Choroid plexus epithelial cell (primary cell): ENCODE data around the gene PTPRU.
"Not testable (repeated sequence)": the region's sequence is repeated elsewhere in the genome, so short reads cannot be mapped to it uniquely, and the experiment has no call there.

Source experiments
- DNase-seq: peaks from one replicate; pipeline ENCODE4 v3.0.0-alpha.2; 2010; ENCODE audit warnings: low read depth
- H3K4me3 ChIP-seq: 2 replicates; pipeline ENCODE4 v1.5.1; 2011; ENCODE audit warnings: low read depth, mild to moderate bottlenecking, control low read depth, low read length, moderate library complexity
- TF ChIP-seq, protein P1 (sequence below): conservative IDR thresholded peaks from 2 replicates; pipeline ENCODE4 v1.5.1; 2011; ENCODE audit warnings: low read depth, mild to moderate bottlenecking, control low read depth, inconsistent platforms, low read length, moderate library complexity

The PTPRU gene

DNA sequence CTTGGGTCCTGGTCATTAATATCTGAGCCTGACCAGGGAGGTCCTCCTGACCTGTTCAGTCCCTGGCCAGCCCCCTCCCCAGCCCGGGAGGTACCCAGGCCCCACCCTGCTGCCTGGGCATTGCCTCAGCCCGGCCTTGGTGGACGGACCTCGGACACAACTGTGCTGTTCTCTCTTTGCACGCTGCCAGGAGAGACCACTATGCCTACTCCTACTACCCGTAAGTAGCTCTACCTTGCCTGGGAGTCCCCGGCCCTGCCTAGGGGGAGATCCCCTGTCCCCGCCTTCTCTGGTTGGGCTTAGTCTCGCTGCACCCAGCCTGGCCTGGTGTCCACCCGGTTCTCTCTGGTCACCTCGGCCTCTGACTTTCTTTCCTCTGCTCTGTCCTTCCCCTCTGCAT is 53.2 kb downstream of the PTPRU start:
- DNase-seq: no peak
- no peak overlapping the region for H3K4me3 ChIP-seq
- TF ChIP-seq, protein P1, sequence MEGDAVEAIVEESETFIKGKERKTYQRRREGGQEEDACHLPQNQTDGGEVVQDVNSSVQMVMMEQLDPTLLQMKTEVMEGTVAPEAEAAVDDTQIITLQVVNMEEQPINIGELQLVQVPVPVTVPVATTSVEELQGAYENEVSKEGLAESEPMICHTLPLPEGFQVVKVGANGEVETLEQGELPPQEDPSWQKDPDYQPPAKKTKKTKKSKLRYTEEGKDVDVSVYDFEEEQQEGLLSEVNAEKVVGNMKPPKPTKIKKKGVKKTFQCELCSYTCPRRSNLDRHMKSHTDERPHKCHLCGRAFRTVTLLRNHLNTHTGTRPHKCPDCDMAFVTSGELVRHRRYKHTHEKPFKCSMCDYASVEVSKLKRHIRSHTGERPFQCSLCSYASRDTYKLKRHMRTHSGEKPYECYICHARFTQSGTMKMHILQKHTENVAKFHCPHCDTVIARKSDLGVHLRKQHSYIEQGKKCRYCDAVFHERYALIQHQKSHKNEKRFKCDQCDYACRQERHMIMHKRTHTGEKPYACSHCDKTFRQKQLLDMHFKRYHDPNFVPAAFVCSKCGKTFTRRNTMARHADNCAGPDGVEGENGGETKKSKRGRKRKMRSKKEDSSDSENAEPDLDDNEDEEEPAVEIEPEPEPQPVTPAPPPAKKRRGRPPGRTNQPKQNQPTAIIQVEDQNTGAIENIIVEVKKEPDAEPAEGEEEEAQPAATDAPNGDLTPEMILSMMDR: no peak

DNA sequence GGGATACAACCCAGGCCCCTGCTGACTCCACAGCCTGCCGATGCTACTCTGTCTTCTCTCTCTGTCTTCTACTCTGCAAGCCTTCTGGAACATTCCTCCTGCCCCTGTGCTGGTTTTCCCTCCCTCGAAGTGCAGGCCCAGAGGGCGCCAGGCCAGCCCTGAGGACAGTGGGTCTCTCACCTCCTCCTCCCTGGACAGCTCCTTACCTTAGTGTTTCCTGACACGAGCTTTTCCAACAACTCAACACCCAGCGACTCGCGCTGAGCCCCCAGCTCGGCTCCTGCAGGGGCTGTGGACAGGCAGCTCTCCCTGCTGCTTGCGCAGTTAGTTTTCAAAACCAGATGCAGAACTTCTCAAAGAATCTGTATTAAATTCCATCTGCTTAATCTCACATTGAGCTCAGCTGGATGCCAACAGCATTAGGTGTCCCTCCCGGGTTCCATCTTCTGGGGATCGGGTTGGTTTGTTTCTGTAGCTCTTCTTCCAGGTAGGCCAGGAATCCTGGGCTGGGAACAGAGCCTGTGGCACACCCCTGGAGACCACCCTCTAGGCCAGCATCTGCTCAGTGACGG is 54.2 kb downstream of the PTPRU start:
- H3K4me3 ChIP-seq: no peak overlapping the region
- TF ChIP-seq, protein P1: no peak
- peak; percentile 23 for DNase-seq

DNA sequence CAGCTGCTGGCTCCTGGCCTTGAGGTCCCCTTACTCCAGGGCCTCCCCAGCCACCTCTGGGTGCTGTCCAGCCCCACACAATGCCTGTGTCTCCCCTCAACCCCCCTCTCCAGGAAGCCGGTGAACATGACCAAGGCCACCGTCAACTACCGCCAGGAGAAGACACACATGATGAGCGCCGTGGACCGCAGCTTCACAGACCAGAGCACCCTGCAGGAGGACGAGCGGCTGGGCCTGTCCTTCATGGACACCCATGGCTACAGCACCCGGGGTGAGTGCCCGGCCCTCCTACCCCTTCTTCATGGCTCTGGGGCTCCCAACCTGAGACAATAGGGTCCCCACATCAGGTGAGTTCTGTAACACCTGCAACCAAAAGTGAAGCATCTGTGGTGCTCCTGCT is 55.4 kb downstream of the PTPRU start:
- no peak for DNase-seq
- TF ChIP-seq, protein P1: no peak
- no peak overlapping the region for H3K4me3 ChIP-seq

DNA sequence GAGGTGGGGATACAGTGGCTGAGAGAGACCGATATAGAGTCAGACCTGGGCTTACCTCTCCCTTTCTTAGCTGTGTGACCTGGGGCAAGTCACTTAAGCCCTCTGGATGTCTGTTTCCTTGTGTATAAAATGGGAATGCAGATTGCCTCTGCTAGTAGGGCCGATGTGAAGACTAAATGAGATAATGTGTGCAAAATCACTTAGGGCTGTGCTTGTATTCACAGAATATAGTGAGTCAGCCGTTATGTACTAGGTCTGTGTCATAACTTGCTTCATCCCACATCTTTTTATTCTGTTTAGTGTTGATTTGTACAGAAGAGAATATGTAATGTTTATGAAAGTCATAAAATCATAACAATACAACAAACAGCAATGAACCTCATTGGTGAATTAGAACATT is 56.0 kb downstream of the PTPRU start:
- no peak overlapping the region for H3K4me3 ChIP-seq
- TF ChIP-seq, protein P1: no peak
- no peak for DNase-seq

DNA sequence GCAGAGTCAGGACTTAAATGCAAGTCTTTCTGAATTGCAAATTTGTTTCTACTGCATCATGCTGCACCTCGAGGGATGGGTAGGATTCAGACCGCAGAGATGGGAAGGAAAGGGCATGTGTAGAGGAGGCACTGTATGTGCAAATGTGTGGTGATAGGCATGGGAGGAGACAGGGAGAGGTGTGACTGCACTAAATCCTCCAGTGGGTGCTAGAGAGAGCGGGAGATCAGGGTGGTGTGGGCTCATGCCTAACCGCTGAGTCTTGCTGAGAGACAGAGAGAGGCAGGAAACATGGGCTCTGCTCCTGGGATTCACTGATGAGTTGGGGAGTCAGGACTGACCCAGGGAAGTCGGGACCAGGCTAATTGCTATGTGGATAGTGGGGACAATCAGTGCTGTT is 61.1 kb downstream of the PTPRU start:
- no peak for DNase-seq
- TF ChIP-seq, protein P1: no peak

DNA sequence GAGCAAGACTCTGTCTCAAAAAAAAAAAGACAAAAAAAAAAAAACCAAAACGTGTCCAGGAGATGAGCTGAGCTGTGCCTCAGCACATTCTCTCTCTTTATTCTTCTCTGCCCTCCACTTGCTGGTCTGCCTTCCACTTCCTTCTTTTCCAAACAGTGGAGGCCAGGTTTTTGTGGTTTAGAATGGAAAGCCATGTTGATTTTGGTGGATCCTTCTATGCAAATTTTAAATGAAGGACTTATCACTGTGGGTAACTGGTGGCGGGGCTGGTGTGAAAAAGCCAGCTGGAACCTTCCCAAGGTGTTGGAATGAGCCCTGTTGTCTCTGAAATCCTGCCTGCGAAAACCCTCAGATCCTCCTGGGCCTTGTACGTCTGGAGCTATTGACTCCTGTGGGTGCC is 61.9 kb downstream of the PTPRU start:
- TF ChIP-seq, protein P1: no peak
- no peak for DNase-seq
- H3K4me3 ChIP-seq: no peak overlapping the region

More for the DNA sequence above, 61.1 kb downstream of the PTPRU start:
- no peak overlapping the region for H3K4me3 ChIP-seq

DNA sequence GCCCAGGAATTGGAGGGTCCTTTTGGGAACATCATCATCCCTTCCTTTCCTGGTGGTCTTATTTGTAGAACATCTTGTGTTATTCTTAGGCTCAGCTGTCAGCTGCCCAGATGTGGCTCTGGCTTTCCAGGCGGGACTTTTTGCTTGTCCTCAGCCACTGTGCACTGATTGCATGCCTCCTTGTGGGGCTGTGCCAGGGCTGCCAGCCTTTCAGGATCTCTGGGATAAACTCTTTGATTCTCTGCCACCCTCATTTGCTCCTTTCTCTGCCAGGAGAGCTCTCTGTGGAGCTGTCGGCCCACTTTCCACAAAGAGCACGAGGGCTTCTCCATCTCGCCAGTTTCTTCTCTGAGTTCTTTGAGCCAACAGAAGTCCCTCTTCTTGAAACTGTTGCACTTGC is 63.1 kb downstream of the PTPRU start:
- TF ChIP-seq, protein P1: no peak
- no peak for DNase-seq
- H3K4me3 ChIP-seq: no peak overlapping the region

GRCh38 chr1:29301732-29302131 is 65.4 kb downstream of the PTPRU start:
- DNase-seq, H3K4me3 ChIP-seq: not testable (repeated sequence)
